ENCODE measurements around the gene TTC21A.

Gene TTC21A

DNA sequence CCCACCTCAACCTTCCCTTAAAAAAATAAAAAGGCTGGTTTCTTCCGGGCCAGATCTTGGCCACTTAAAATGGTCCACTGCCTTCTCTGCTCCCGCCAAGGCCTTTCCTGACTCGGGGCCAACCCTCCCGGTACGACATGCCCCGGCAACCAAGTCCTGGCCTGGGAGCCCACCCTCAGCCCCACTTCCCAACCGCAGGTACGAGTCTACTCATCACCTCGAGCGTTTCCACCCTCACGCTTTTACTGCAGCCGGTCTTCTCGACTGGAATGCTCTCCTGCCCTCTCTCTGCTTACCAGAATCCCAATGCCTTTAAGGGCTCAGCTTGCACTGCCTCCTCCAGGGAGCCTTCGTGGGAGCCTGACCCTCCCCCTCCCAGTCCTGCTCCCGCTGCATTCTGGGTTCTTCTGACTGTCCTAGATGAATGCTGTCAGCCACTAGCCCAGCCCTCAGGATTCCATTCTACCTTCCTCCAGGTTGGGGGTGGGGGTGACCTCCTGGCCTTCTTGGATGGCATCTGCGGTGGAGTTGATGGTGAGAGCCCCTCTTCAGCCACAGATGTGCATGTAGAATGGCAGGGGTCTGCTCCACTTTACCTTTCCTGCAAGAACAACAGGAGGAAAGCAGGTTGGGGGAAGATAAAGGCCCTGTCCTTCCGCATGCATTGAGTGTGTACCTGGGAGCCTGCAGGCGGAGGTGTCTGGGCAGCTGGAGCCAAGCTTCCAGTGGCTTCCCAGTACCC is 47.0 kb downstream of the TTC21A start:
- TF ChIP-seq, protein P1, sequence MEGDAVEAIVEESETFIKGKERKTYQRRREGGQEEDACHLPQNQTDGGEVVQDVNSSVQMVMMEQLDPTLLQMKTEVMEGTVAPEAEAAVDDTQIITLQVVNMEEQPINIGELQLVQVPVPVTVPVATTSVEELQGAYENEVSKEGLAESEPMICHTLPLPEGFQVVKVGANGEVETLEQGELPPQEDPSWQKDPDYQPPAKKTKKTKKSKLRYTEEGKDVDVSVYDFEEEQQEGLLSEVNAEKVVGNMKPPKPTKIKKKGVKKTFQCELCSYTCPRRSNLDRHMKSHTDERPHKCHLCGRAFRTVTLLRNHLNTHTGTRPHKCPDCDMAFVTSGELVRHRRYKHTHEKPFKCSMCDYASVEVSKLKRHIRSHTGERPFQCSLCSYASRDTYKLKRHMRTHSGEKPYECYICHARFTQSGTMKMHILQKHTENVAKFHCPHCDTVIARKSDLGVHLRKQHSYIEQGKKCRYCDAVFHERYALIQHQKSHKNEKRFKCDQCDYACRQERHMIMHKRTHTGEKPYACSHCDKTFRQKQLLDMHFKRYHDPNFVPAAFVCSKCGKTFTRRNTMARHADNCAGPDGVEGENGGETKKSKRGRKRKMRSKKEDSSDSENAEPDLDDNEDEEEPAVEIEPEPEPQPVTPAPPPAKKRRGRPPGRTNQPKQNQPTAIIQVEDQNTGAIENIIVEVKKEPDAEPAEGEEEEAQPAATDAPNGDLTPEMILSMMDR (IDR thresholded peaks at IDR 0.05; ENCODE audit: insufficient read depth, low read length, poor library complexity, severe bottlenecking) = no peak
- H3K27me3 ChIP-seq (replicated peaks; ENCODE audit: control insufficient read depth, insufficient read depth, low read length) = no peaks in the 10 kb centered on the region
- no peak overlapping the region for H3K4me3 ChIP-seq (replicated peaks; ENCODE audit: low read depth, low read length)
- no peaks in the 10 kb centered on the region for H3K36me3 ChIP-seq (ENCODE audit: control insufficient read depth, insufficient read depth, low read length)
- DNase-seq (ENCODE audit: extremely low read depth, insufficient read length) = no peak

DNA sequence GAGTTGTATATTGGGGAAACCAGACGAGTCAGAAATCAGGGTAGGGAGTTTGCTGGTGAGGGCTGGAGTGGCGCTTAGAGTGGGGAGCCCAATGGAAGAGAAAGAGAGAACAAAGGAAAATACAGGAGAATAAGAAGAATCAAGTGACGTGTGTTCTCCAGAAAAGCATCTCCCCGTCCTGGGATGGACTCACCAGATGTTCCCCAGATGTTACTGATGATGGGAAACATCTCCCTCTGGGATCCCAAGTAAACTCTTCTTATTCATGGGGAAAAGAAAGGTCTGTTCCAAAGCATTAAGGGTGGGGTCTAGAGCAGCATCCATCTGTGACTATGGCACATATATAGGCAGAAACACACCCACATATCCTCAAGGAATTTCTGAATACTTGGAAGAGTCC is 48.9 kb downstream of the TTC21A start:
- Histone ChIP-seq H3K27me3 (replicated peaks; ENCODE audit: control insufficient read depth, insufficient read depth, low read length) (no peaks in the 10 kb centered on the region), H3K4me3 (replicated peaks; ENCODE audit: low read depth, low read length) (no peak overlapping the region), H3K36me3 (ENCODE audit: control insufficient read depth, insufficient read depth, low read length) (no peaks in the 10 kb centered on the region)
- DNase-seq (ENCODE audit: extremely low read depth, insufficient read length) = no peak
- TF ChIP-seq, protein P1 (IDR thresholded peaks at IDR 0.05; ENCODE audit: insufficient read depth, low read length, poor library complexity, severe bottlenecking) = no peak

DNA sequence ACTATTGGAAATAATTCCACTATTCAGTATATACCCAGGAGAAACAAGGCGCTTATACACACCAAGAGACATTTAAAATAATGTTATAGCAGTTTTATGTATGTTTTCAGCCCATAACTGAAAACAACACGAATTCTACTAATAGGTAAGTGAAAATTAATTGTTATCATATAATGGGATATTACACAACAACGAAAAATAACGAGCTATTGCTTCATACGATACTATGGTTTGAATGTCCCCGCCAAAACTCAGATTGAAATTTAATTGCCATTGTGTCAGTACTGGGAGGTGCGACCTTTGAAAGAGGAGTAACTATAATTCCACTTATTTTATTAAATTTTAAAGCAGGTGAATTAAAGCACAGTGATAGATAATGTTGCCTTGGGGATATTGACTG is 49.9 kb downstream of the TTC21A start:
- H3K36me3 ChIP-seq (ENCODE audit: control insufficient read depth, insufficient read depth, low read length) = no peaks in the 10 kb centered on the region
- TF ChIP-seq, protein P1 (IDR thresholded peaks at IDR 0.05; ENCODE audit: insufficient read depth, low read length, poor library complexity, severe bottlenecking) = no peak

DNA sequence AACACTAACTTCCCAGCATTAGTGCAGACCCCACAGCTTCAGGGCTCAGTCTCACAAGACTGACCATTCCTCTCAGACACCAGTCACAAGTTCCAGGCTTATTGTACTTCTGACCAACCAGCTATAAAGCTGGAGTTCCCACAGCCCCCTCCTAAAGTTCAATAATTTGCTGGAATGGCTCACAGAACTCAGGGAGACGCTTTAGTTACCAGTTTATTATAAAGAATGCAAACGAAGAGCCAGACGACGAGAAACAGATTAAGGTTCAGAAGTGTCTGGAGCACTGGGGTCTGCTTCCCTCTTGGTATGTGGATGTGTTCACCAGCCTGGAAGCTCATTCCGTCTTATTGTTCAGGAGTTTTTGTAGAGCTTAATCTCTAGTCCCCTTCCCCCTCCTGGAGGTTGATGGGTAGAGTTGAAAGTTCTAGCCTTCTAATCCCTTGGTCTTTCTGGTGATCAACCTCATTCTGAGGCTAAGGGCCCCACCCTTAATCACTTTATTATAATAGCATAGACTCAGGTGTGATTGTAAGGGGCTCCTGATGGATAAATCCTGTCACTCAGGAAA is 50.8 kb downstream of the TTC21A start:
- no peak overlapping the region for H3K4me3 ChIP-seq (replicated peaks; ENCODE audit: low read depth, low read length)
- TF ChIP-seq, protein P1 (IDR thresholded peaks at IDR 0.05; ENCODE audit: insufficient read depth, low read length, poor library complexity, severe bottlenecking) = no peak
- H3K36me3 ChIP-seq (ENCODE audit: control insufficient read depth, insufficient read depth, low read length) = no peaks in the 10 kb centered on the region
- DNase-seq (ENCODE audit: extremely low read depth, insufficient read length) = no peak
- no peaks in the 10 kb centered on the region for H3K27me3 ChIP-seq (replicated peaks; ENCODE audit: control insufficient read depth, insufficient read depth, low read length)

More for the DNA sequence above, 49.9 kb downstream of the TTC21A start:
- DNase-seq (ENCODE audit: extremely low read depth, insufficient read length) = no peak
- Histone ChIP-seq H3K4me3 (replicated peaks; ENCODE audit: low read depth, low read length) (no peak overlapping the region), H3K27me3 (replicated peaks; ENCODE audit: control insufficient read depth, insufficient read depth, low read length) (no peaks in the 10 kb centered on the region)

DNA sequence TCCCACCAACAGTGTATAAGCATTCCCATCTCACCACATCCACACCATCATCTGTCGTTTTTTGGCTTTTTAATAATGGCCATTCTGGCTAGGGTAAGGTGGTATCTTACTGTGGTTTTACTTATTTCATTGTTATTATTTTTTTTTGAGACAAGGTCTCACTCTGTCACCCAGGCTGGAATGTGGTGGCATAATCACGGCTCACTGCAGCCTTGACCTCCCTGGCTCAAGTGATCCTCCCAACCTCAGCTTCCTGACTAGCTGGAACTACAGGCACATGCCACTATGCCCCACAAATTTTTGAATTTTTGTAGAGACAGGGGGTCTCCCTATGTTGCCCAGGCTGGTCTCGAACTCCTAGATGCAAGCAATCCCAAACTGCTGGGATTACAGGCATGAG is 56.9 kb downstream of the TTC21A start:
- TF ChIP-seq, protein P1 (IDR thresholded peaks at IDR 0.05; ENCODE audit: insufficient read depth, low read length, poor library complexity, severe bottlenecking) = no peak
- H3K27me3 ChIP-seq (replicated peaks; ENCODE audit: control insufficient read depth, insufficient read depth, low read length) = no peaks in the 10 kb centered on the region
- DNase-seq (ENCODE audit: extremely low read depth, insufficient read length) = no peak
- H3K36me3 ChIP-seq (ENCODE audit: control insufficient read depth, insufficient read depth, low read length) = no peaks in the 10 kb centered on the region
- H3K4me3 ChIP-seq (replicated peaks; ENCODE audit: low read depth, low read length) = no peak overlapping the region
